NT2/D1 (cell line): Measurements from ENCODE around the gene PIGT.

ENCODE experiments used
- DNase-seq: peaks from one replicate; pipeline ENCODE4 v3.0.0-alpha.2; 2011; ENCODE audit warnings: low read depth, low spot score
- H3K27me3 ChIP-seq: 2 replicates; pipeline ENCODE4 v1.6.0; 2011; ENCODE audit warnings: mild to moderate bottlenecking; ENCODE audit not compliant: insufficient read length, insufficient read depth
- H3K36me3 ChIP-seq: 2 replicates; pipeline ENCODE4 v1.6.1; 2011; ENCODE audit warnings: mild to moderate bottlenecking, low read length, mixed read lengths; ENCODE audit not compliant: insufficient read depth, insufficient read length
- H3K4me1 ChIP-seq: 2 replicates; pipeline ENCODE4 v1.5.1; 2011; ENCODE audit not compliant: insufficient read depth, insufficient read length
- H3K4me3 ChIP-seq: 2 replicates; pipeline ENCODE4 v1.5.1; 2011; ENCODE audit warnings: low read depth; ENCODE audit not compliant: insufficient read length
- H3K9ac ChIP-seq: 2 replicates; pipeline ENCODE4 v1.6.0; 2011; ENCODE audit warnings: low read depth; ENCODE audit not compliant: insufficient read length
- H3K9me3 ChIP-seq: 2 replicates; pipeline ENCODE4 v1.5.1; 2011; ENCODE audit warnings: mild to moderate bottlenecking, low read length; ENCODE audit not compliant: insufficient read depth
- SUZ12 ChIP-seq: IDR thresholded peaks from 2 replicates; pipeline ENCODE4 v1.6.1; 2011; ENCODE audit not compliant: insufficient read length, insufficient read depth; ENCODE audit errors: extremely low read depth
- YY1 ChIP-seq: IDR thresholded peaks from 2 replicates; pipeline ENCODE4 v1.6.1; 2011; ENCODE audit not compliant: insufficient read length, insufficient read depth
- ZNF274 ChIP-seq: IDR thresholded peaks from 2 replicates; pipeline ENCODE4 v1.6.1; 2011; ENCODE audit warnings: mild to moderate bottlenecking, low read depth, low read length

The PIGT gene

DNA sequence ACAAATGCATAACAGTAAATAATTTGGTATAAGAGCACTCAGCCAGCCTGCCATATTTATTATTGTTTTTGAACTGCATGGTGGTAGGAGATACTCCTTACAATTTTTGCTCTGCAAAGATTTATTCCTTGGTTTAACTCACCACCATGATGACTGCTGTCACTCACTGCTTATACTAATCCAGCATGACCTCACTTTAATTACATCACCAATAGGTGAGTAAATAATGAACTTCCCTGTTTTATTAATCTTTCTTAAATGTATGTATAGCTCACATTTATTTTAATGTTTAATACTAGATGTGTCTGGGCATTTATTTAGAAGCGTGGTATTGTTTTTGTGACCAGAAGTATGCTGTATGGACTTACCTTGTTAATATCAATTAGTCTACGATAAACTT is 25.0 kb upstream of the PIGT start:
- Histone ChIP-seq H3K4me3 (no peak overlapping the region), H3K36me3 (no peaks in the 10 kb centered on the region), H3K27me3 (no peaks in the 10 kb centered on the region), H3K9me3 (peaks cover 4% of the 10 kb centered on the region; the same call in 1 of the 2 replicates), H3K4me1 (no peaks in the 10 kb centered on the region), H3K9ac (no peak overlapping the region)
- no peak for DNase-seq
- TF ChIP-seq SUZ12 (no peak), ZNF274 (no peak), YY1 (no peak)

DNA sequence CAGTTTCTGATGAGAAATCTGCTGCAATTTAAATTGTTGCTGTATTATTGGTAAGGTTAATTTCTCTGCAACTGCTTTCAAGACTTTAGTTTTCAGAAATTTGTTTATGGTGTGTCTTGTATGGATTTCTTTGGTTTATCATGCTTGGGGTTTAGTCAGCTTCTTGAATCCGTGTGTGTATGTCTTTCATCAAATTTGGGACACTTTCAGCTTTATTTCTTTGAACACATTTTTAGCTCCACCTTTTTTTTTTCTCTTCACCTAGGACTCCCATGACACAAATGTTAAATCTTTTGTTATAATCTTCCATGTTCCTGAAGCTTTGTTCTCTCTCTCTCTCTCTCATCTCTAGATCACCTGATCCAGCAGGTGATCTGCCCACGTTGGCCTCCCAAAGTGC is 24.4 kb upstream of the PIGT start:
- Histone ChIP-seq H3K27me3 (no peaks in the 10 kb centered on the region), H3K36me3 (no peaks in the 10 kb centered on the region), H3K9ac (no peak overlapping the region), H3K9me3 (peaks cover 4% of the 10 kb centered on the region; the same call in 1 of the 2 replicates), H3K4me3 (no peak overlapping the region), H3K4me1 (no peaks in the 10 kb centered on the region)
- TF ChIP-seq ZNF274 = no peak
- TF ChIP-seq YY1 = no peak
- no peak for TF ChIP-seq SUZ12
- DNase-seq = no peak

DNA sequence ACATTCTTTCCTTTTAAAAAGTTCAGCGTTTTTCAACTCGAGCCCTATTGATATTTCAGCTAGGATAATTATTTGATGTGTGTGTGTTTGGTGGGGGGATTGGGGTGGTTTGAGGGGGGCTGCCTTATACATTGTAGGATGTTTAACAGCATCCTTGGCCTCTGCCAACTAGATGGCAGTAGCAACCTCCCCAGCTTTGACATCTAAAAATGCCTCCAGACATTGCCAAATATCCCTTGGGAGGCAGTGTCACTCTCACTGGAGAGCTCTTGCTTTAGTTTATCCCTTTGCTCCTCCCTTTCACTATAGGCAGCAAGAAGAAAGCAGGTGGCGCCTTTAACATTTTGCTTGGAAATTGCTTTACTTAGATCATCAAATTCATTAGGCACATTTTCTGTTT is 23.2 kb upstream of the PIGT start:
- no peak for DNase-seq
- no peak overlapping the region for H3K9ac ChIP-seq
- no peaks in the 10 kb centered on the region for H3K27me3 ChIP-seq
- TF ChIP-seq SUZ12 (no peak), ZNF274 (no peak), YY1 (no peak)
- no peaks in the 10 kb centered on the region for H3K36me3 ChIP-seq
- no peaks in the 10 kb centered on the region for H3K4me1 ChIP-seq
- H3K9me3 ChIP-seq = 0 out of 2 replicates have a peak, but pooled peaks cover 4% of the 10 kb centered on the region
- H3K4me3 ChIP-seq = no peak overlapping the region

DNA sequence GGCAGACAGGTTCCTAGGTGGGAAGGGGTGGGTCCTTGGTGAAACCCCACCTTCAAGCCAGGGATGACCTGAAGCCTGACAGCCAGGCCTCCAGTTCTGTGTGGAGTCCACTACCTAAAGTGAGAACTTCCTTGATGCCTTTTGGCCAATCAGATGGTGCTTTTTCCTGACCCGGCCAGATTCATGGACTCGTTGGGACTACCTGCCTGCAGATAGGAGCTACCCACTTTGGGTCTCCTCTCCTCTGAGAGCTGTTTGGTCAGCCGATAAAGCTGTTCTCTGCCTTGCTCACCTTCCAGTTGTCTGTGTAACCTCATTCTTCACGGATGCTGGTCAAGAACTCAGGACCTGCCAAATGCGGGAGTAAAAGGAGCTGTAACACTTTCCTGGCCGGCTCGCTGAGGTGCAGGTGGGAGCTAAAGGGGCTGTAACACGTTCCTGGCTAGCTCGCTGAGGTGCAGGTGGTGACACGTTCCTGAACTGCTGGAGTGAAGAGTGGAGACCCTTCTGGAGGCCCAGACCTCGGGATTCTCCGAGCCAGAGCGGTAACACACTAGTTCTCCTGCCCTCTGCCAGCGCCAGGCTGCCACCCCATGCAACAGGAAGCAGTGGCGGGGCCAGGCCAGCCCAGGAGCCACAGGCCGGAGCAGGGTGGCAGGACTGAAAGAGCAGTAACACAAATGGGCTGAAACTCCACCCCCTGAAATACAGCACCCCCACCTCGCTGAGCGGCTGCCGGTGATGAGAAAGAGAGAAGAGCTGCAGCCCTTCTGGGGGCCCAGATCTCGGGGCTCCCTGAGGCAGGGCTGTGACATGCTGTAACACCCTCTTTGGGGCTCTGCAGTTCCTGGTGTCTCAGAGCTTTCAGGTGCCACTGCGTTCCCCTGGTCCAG is 21.5 kb upstream of the PIGT start:
- Histone ChIP-seq H3K4me1 (no peaks in the 10 kb centered on the region), H3K4me3 (no peak overlapping the region), H3K9ac (no peak overlapping the region), H3K36me3 (no peaks in the 10 kb centered on the region), H3K27me3 (no peaks in the 10 kb centered on the region), H3K9me3 (0 out of 2 replicates have a peak, but pooled peaks cover 14% of the 10 kb centered on the region)
- TF ChIP-seq YY1 = no peak
- TF ChIP-seq ZNF274 = no peak
- TF ChIP-seq SUZ12 = no peak
- DNase-seq = no peak

DNA sequence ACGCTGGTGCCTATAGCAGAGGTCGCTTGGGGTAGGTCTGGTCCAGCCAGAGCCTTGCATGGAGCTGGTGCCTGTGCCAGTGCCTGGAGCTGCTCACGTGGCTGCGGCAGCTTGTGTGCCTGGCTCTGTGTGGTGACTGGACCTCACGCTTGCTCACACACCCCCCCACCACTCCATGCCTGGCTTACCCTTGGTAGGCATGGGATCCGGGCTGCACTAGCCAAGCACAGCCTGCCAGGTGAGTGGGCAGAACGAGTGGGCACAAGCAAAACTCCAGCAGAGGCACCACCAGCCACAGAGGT is 20.9 kb upstream of the PIGT start:
- H3K9ac ChIP-seq = no peak overlapping the region
- no peak for TF ChIP-seq YY1
- no peak for TF ChIP-seq ZNF274
- TF ChIP-seq SUZ12 = no peak
- no peaks in the 10 kb centered on the region for H3K4me1 ChIP-seq
- peaks cover 20% of the 10 kb centered on the region; the same call in 1 of the 2 replicates for H3K9me3 ChIP-seq
- H3K27me3 ChIP-seq = no peaks in the 10 kb centered on the region
- no peak overlapping the region for H3K4me3 ChIP-seq
- no peaks in the 10 kb centered on the region for H3K36me3 ChIP-seq
- DNase-seq = no peak

DNA sequence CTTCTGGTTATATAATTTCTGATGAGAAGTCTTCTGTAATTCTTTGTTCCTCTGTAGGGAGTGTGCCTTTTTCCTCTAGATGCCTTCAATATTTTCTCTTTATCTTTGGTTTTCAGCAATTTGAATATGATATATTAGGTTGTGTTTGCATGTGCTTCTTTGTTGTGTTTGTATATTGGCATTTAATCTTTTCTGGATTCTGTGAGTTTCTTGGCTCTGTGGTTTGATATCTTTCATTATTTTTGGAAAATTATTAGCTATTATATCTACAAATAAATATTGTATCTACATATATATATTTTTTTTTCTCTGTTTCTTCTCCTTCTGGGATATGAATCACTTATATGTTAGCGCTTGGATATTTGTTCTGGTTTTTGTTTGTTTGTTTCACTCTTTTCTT is 16.9 kb upstream of the PIGT start:
- Histone ChIP-seq H3K4me1 (no peaks in the 10 kb centered on the region), H3K9me3 (peaks cover 48% of the 10 kb centered on the region), H3K4me3 (no peak overlapping the region), H3K9ac (no peak overlapping the region), H3K36me3 (no peaks in the 10 kb centered on the region), H3K27me3 (peaks cover 15% of the 10 kb centered on the region)
- no peak for DNase-seq
- TF ChIP-seq YY1 (no peak), SUZ12 (no peak), ZNF274 (no peak)

DNA sequence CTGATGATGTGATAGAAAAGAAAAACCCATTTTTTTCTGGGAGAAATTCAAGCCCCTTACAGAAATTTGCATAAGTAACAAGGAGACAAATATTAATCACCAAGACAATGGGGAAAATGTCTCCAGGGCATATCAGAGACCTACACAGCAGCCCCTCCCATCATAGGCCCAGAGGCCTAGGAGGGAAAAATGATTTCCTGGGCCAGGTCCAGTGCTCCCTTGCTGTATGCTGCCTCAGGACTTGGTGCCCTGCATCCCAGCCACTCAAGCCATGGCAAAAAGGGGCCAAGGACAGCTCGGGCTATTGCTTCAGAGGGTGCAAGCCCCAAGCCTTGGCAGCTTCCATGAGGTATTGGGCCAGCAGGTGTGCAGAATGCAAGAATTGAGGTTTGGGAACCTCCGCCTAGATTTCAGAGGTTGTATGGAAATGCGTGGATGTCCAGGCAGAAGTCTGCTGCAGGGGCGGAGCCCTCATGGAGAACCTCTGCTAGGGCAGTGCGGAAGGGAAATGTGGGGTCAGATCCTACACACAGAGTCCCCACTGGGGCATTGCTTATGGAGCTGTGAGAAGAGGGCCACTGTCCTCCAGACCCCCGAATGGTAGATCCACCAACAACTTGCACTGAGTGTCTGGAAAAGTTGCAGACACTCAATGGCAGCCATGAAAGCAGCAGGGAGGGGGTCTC is 15.5 kb upstream of the PIGT start:
- peaks cover under 1% of the 10 kb centered on the region for H3K4me1 ChIP-seq
- H3K4me3 ChIP-seq = no peak overlapping the region
- no peaks in the 10 kb centered on the region for H3K36me3 ChIP-seq
- peaks cover 45% of the 10 kb centered on the region for H3K9me3 ChIP-seq
- no peak for DNase-seq
- no peak overlapping the region for H3K9ac ChIP-seq
- peaks cover 29% of the 10 kb centered on the region for H3K27me3 ChIP-seq
- TF ChIP-seq ZNF274 (no peak), SUZ12 (no peak), YY1 (no peak)
